ENCODE measurements around the gene STEAP2.
"Not testable (repeated sequence)": the region's sequence is repeated elsewhere in the genome, so short reads cannot be mapped to it uniquely, and the experiment has no call there.

The STEAP2 gene

GRCh38 chr7:90211391-90212148, at the start of gene STEAP2:
TSS of gene STEAP2 (plus strand) at chr7:90211740. CDS start at chr7:90225083, 13,343 bp downstream.
- DNase-seq (ENCODE audit: low read depth in 2 of 2): no peak

GRCh38 chr7:90163534-90163933, 48.0 kb upstream of the STEAP2 start:
- no peak for DNase-seq (ENCODE audit: low read depth in 2 of 2)

GRCh38 chr7:90165724-90166123, 45.8 kb upstream of the STEAP2 start:
- DNase-seq (ENCODE audit: low read depth in 2 of 2): no peak

- no peak for DNase-seq (ENCODE audit: low read depth in 2 of 2)
Measured at GRCh38 chr7:90166153-90166552, 45.4 kb upstream of the STEAP2 start.

- DNase-seq (ENCODE audit: low read depth in 2 of 2): no peak
Measured at GRCh38 chr7:90167361-90167760, 44.2 kb upstream of the STEAP2 start.

GRCh38 chr7:90169891-90170290, 41.6 kb upstream of the STEAP2 start:
- no peak for DNase-seq (ENCODE audit: low read depth in 2 of 2)

- DNase-seq (ENCODE audit: low read depth in 2 of 2): no peak
Measured at GRCh38 chr7:90172121-90172520, 39.4 kb upstream of the STEAP2 start.

- no peak for DNase-seq (ENCODE audit: low read depth in 2 of 2)
Measured at GRCh38 chr7:90172624-90173023, 38.9 kb upstream of the STEAP2 start.

GRCh38 chr7:90173127-90173844, 38.3 kb upstream of the STEAP2 start:
- no peak for DNase-seq (ENCODE audit: low read depth in 2 of 2)

GRCh38 chr7:90175667-90176066, 35.9 kb upstream of the STEAP2 start:
- DNase-seq (ENCODE audit: low read depth in 2 of 2): no peak

GRCh38 chr7:90176195-90176594, 35.3 kb upstream of the STEAP2 start:
- no peak for DNase-seq (ENCODE audit: low read depth in 2 of 2)

- DNase-seq (ENCODE audit: low read depth in 2 of 2): no peak
Measured at GRCh38 chr7:90178166-90178565, 33.4 kb upstream of the STEAP2 start.

- no peak for DNase-seq (ENCODE audit: low read depth in 2 of 2)
Measured at GRCh38 chr7:90178679-90179278, 32.8 kb upstream of the STEAP2 start.

- DNase-seq (ENCODE audit: low read depth in 2 of 2): no peak
Measured at GRCh38 chr7:90180011-90180585, 31.4 kb upstream of the STEAP2 start.

GRCh38 chr7:90180649-90181048, 30.9 kb upstream of the STEAP2 start:
- DNase-seq (ENCODE audit: low read depth in 2 of 2): no peak

- DNase-seq (ENCODE audit: low read depth in 2 of 2): no peak
Measured at GRCh38 chr7:90181485-90181884, 30.1 kb upstream of the STEAP2 start.

- DNase-seq (ENCODE audit: low read depth in 2 of 2): not testable (repeated sequence)
Measured at GRCh38 chr7:90186290-90186689, 25.2 kb upstream of the STEAP2 start.

- DNase-seq (ENCODE audit: low read depth in 2 of 2): no peak
Measured at GRCh38 chr7:90187507-90188050, 24.0 kb upstream of the STEAP2 start.

- DNase-seq (ENCODE audit: low read depth in 2 of 2): no peak
Measured at GRCh38 chr7:90188281-90188680, 23.3 kb upstream of the STEAP2 start.

GRCh38 chr7:90190995-90191394, 20.5 kb upstream of the STEAP2 start:
- DNase-seq (ENCODE audit: low read depth in 2 of 2): no peak

GRCh38 chr7:90191648-90192047, 19.9 kb upstream of the STEAP2 start:
- no peak for DNase-seq (ENCODE audit: low read depth in 2 of 2)
